ENCODE data around the gene SLC25A17.

DNA sequence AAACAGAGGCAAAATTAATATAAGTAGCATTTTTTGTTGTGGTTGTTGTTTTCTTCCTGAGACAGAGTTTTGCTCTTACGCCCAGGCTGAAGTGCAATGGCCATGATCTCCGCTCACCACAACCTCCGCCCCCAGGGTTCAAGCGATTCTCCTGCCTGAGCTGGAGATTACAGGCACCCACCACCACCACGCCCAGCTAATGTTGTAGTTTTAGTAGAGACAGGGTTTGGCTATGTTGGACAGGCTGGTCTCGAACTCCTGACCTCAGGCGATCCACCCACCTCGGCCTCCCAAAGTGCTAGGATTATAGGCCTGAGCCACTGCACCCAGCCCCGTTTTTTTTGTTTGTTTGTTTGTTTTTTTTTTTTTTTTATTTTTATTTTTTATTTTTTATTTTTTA lies 75.4 kb downstream of the SLC25A17 start:
- TF ChIP-seq POLR2A (IDR thresholded peaks at IDR 0.05) (no peak), CTCF (IDR thresholded peaks at IDR 0.05) (no peak)
